GM23338 (cell line): ENCODE data around the gene GRK3. TPM values are rescaled to one million over a fixed set of nuclear protein-coding genes. Genes with fewer than 3 reads are reported as not detected.

Source experiments
- ATAC-seq: fragments of 200-7000 bp; cut with Tn5 transposase; 3 replicates; pipeline ENCODE4 v1.9.1; 2020
- DNase-seq: peaks from one replicate; pipeline ENCODE4 v3.0.0-alpha.2; 2015; ENCODE audit warnings: low spot score
- H2AFZ ChIP-seq: fragments of 200-600 bp; sonication (generic); 2 replicates; pipeline ENCODE4 v1.8.0; 2016; ENCODE audit warnings: antibody characterized with exemption, mild to moderate bottlenecking, moderate library complexity
- H3F3A ChIP-seq: fragments of 200-600 bp; sonication (generic); replicated peaks from 2 replicates; pipeline ENCODE4 v1.8.0; 2017; ENCODE audit warnings: antibody characterized with exemption, mixed run types, low read depth
- H3K27ac ChIP-seq: fragments of 200-600 bp; sonication (generic); 2 replicates; pipeline ENCODE4 v1.6.1; 2016; ENCODE audit warnings: low read depth
- H3K27me3 ChIP-seq: fragments of 200-600 bp; sonication (generic); 2 replicates; pipeline ENCODE4 v1.8.0; 2016; ENCODE audit warnings: mild to moderate bottlenecking, mixed run types, moderate library complexity; ENCODE audit not compliant: insufficient read depth
- H3K36me3 ChIP-seq: fragments of 200-600 bp; sonication (generic); 2 replicates; pipeline ENCODE4 v1.8.0; 2016; ENCODE audit warnings: mild to moderate bottlenecking; ENCODE audit not compliant: insufficient read depth
- H3K4me1 ChIP-seq: fragments of 200-600 bp; sonication (generic); 2 replicates; pipeline ENCODE4 v1.8.0; 2016; ENCODE audit warnings: mild to moderate bottlenecking, moderate library complexity; ENCODE audit not compliant: insufficient read depth
- H3K4me2 ChIP-seq: fragments of 200-600 bp; sonication (generic); 2 replicates; pipeline ENCODE4 v1.7.1; 2017; ENCODE audit warnings: mixed run types
- H3K4me3 ChIP-seq: fragments of 200-600 bp; sonication (generic); 2 replicates; pipeline ENCODE4 v1.6.1; 2016; ENCODE audit warnings: mixed run types
- H3K79me2 ChIP-seq: fragments of 200-600 bp; sonication (generic); replicated peaks from 2 replicates; pipeline ENCODE4 v1.8.0; 2017; ENCODE audit warnings: mild to moderate bottlenecking; ENCODE audit not compliant: insufficient read depth
- H3K9me2 ChIP-seq: fragments of 200-600 bp; sonication (generic); 2 replicates; pipeline ENCODE4 v1.8.0; 2017; ENCODE audit not compliant: insufficient read depth
- H4K20me1 ChIP-seq: fragments of 200-600 bp; sonication (generic); replicated peaks from 2 replicates; pipeline ENCODE4 v1.8.0; 2017; ENCODE audit warnings: mild to moderate bottlenecking; ENCODE audit not compliant: insufficient read depth
- H3K27ac Mint-ChIP-seq: 2 replicates; pipeline ENCODE4 v1.8.0; 2020; ENCODE audit warnings: inconsistent platforms, mild to moderate bottlenecking, moderate library complexity, mixed read lengths
- H3K27me3 Mint-ChIP-seq: 3 replicates; pipeline ENCODE4 v1.8.0; 2022; ENCODE audit warnings: low read depth, mild to moderate bottlenecking, moderate library complexity, mixed read lengths, inconsistent platforms; ENCODE audit not compliant: insufficient read depth, poor library complexity
- H3K36me3 Mint-ChIP-seq: 3 replicates; pipeline ENCODE4 v1.8.0; 2021; ENCODE audit warnings: low read depth, mild to moderate bottlenecking, inconsistent platforms, moderate library complexity, mixed read lengths
- H3K4me1 Mint-ChIP-seq: 3 replicates; pipeline ENCODE4 v1.8.0; 2020; ENCODE audit warnings: mild to moderate bottlenecking, inconsistent platforms, mixed read lengths
- H3K4me3 Mint-ChIP-seq: 3 replicates; pipeline ENCODE4 v1.8.0; 2021; ENCODE audit warnings: moderate library complexity, mild to moderate bottlenecking, inconsistent platforms, mixed read lengths
- H3K9me3 Mint-ChIP-seq: 3 replicates; pipeline ENCODE4 v1.8.0; 2020; ENCODE audit warnings: moderate library complexity, mild to moderate bottlenecking, inconsistent platforms, mixed read lengths
- CREB1 ChIP-seq: fragments of 250-450 bp; sonication (Bioruptor Pico); IDR thresholded peaks from 2 replicates; pipeline ENCODE4 v1.5.0; 2020; ENCODE audit warnings: low read depth, mild to moderate bottlenecking, moderate library complexity
- CTCF ChIP-seq, 2 experiments: fragments of 200-600 bp in 1 of 2; sonication (generic) in 1 of 2; conservative IDR thresholded peaks; 2 replicates each; pipeline versions ENCODE4 v1.5.1 to v1.6.1; 2016 to 2017; ENCODE audit warnings: antibody characterized with exemption in 2 of 2, low read depth in 2 of 2, mild to moderate bottlenecking in 2 of 2, moderate library complexity in 1 of 2
- ETS1 ChIP-seq: IDR thresholded peaks from 2 replicates; pipeline ENCODE4 v1.6.1; 2016; ENCODE audit warnings: antibody characterized with exemption
- EZH2 ChIP-seq: fragments of 200-600 bp; sonication (generic); IDR thresholded peaks from one replicate; pipeline ENCODE4 v1.8.0; 2017; ENCODE audit warnings: antibody characterized with exemption, mild to moderate bottlenecking, low read depth; ENCODE audit not compliant: unreplicated experiment
- EZH2phosphoT487 ChIP-seq: fragments of 200-600 bp; sonication (generic); IDR thresholded peaks from one replicate; pipeline ENCODE4 v1.8.1; 2018; ENCODE audit warnings: antibody characterized with exemption; ENCODE audit not compliant: unreplicated experiment
- JUNB ChIP-seq: IDR thresholded peaks from one replicate; pipeline ENCODE4 v1.6.1; 2016; ENCODE audit warnings: antibody characterized with exemption; ENCODE audit not compliant: unreplicated experiment
- NANOG ChIP-seq: IDR thresholded peaks from 2 replicates; pipeline ENCODE4 v1.6.1; 2016; ENCODE audit warnings: antibody characterized with exemption, borderline replicate concordance
- REST ChIP-seq: IDR thresholded peaks from one replicate; pipeline ENCODE4 v1.6.1; 2018; ENCODE audit warnings: antibody characterized with exemption; ENCODE audit not compliant: unreplicated experiment
- ZNF114 ChIP-seq: fragments of 250-450 bp; sonication (Bioruptor Pico); IDR thresholded peaks from 2 replicates; pipeline ENCODE4 v1.5.0; 2020; ENCODE audit warnings: mild to moderate bottlenecking, moderate library complexity
- ZNF331 ChIP-seq: fragments of 250-450 bp; sonication (Bioruptor Pico); IDR thresholded peaks from 2 replicates; pipeline ENCODE4 v1.5.0; 2020; ENCODE audit warnings: low read depth, mild to moderate bottlenecking, moderate library complexity
- ZNF462 ChIP-seq: fragments of 250-450 bp; sonication (Bioruptor Pico); IDR thresholded peaks from 2 replicates; pipeline ENCODE4 v1.5.0; 2020; ENCODE audit warnings: mild to moderate bottlenecking, moderate library complexity
- polyA plus RNA-seq: library from polyadenylated mRNA; unstranded; fragments of >200 nt; fragmentation: Nextera tagmentation; extraction: Ambion mirVana; gene quantifications from 2 replicates; pipeline ENCODE4 v1.2.1, GENCODE V29; 2016
- total RNA-seq: library from RNA; depleted of rRNA; stranded (reverse); fragments of >200 nt; shearing (Covaris generic); gene quantifications from 2 replicates; pipeline ENCODE4 v1.2.3, GENCODE V29; 2014

Gene GRK3
- total and polyA plus RNA-seq, 2 experiments from 2014 or later, result 6.0 to 25.3 TPM

GRCh38 chr22:25602445-25602844, 38.0 kb downstream of the GRK3 start:
- Mint-ChIP-seq H3K9me3 (no peaks in the 10 kb centered on the region), H3K4me1 (peaks cover 15% of the 10 kb centered on the region), H3K27me3 (peaks cover 3% of the 10 kb centered on the region), H3K4me3 (no peak overlapping the region), H3K27ac (no peak overlapping the region), H3K36me3 (no peaks in the 10 kb centered on the region)
- Histone ChIP-seq H3K4me3 (no peak overlapping the region), H3K79me2 (peaks cover 29% of the 10 kb centered on the region), H3K4me1 (0 out of 2 replicates have a peak, but pooled peaks cover 10% of the 10 kb centered on the region), H4K20me1 (peaks cover 11% of the 10 kb centered on the region; the same call in 1 of the 2 replicates), H3F3A (no peaks in the 10 kb centered on the region), H3K27me3 (no peaks in the 10 kb centered on the region), H2AFZ (no peak overlapping the region), H3K4me2 (no peak overlapping the region), H3K9me2 (no peaks in the 10 kb centered on the region), H3K36me3 (no peaks in the 10 kb centered on the region), H3K27ac (no peak overlapping the region)
- ATAC-seq, result no peak
- TF ChIP-seq ZNF114 (CRISPR knock-in tag) (no peak), CREB1 (CRISPR knock-in tag) (no peak), ZNF462 (no peak), REST (no peak), CTCF (conservative IDR thresholded peaks at IDR 0.05; ENCODE audit: low read depth in 2 of 2) (no peak), ETS1 (no peak), JUNB (no peak), NANOG (no peak), ZNF331 (CRISPR knock-in tag) (no peak), EZH2phosphoT487 (no peak), EZH2 (no peak)
- DNase-seq, result no peak
